Middle frontal gyrus (tissue), 1 donor: ENCODE measurements around the gene TTK.

Source experiments
- DNase-seq: peaks from one replicate; pipeline ENCODE4 v3.0.0-alpha.2; 2015; ENCODE audit warnings: low spot score; ENCODE audit errors: extremely low spot score

The TTK gene

GRCh38 chr6:80004173-80005072 is at the start of gene TTK:
Gene TTK (plus strand): TSS chr6:80004649. CDS start chr6:80005844, 1,195 bp downstream.
- DNase-seq, result peak; percentile 84

GRCh38 chr6:79954849-79955248 is 49.6 kb upstream of the TTK start:
- no peak for DNase-seq

GRCh38 chr6:79964607-79965081 is 39.8 kb upstream of the TTK start:
- DNase-seq, result no peak

- no peak for DNase-seq
Measured at GRCh38 chr6:79967178-79967577, 37.3 kb upstream of the TTK start.

- DNase-seq, result no peak
Measured at GRCh38 chr6:79969784-79970183, 34.7 kb upstream of the TTK start.

- no peak for DNase-seq
Measured at GRCh38 chr6:79971193-79971592, 33.3 kb upstream of the TTK start.

GRCh38 chr6:79981652-79982051 is 22.8 kb upstream of the TTK start:
- no peak for DNase-seq

- no peak for DNase-seq
Measured at GRCh38 chr6:79984261-79984660, 20.2 kb upstream of the TTK start.

GRCh38 chr6:79985128-79985527 is 19.3 kb upstream of the TTK start:
- DNase-seq, result no peak

- DNase-seq, result no peak
Measured at GRCh38 chr6:79989641-79990040, 14.8 kb upstream of the TTK start.

- no peak for DNase-seq
Measured at GRCh38 chr6:79993012-79993910, 11.2 kb upstream of the TTK start.

GRCh38 chr6:79993911-79994309 is 10.5 kb upstream of the TTK start:
- DNase-seq, result no peak

- DNase-seq, result no peak
Measured at GRCh38 chr6:79997728-79998127, 6.7 kb upstream of the TTK start.

- DNase-seq, result no peak
Measured at GRCh38 chr6:80001337-80001736, 3.1 kb upstream of the TTK start.

GRCh38 chr6:80003826-80004172 is 650 bp upstream of the TTK start:
- no peak for DNase-seq

- DNase-seq, result no peak
Measured at GRCh38 chr6:80005406-80005805, 957 bp downstream of the TTK start.

- no peak for DNase-seq
Measured at GRCh38 chr6:80006541-80006940, 2.1 kb downstream of the TTK start.

GRCh38 chr6:80009531-80009930 is 5.1 kb downstream of the TTK start:
- no peak for DNase-seq

GRCh38 chr6:80010288-80010687 is 5.8 kb downstream of the TTK start:
- no peak for DNase-seq

- DNase-seq, result no peak
Measured at GRCh38 chr6:80015839-80016435, 11.5 kb downstream of the TTK start.

- DNase-seq, result no peak
Measured at GRCh38 chr6:80020381-80021120, 16.1 kb downstream of the TTK start.
